ENCODE results near the gene UBAC1.

UBAC1 gene

GRCh38 chr9:135883410-135884089, 77.6 kb downstream of the UBAC1 start:
- no peak for DNase-seq (ENCODE audit: low spot score)

All from kidney tubule cell (primary cell).